Nephron (organoid): Measurements from ENCODE around the gene KHK.

Experiments used
- H3K27ac Mint-ChIP-seq, 3 experiments: 2 replicates each; pipeline ENCODE4 v1.8.0; 2020; ENCODE audit warnings: mixed read lengths in 3 of 3, mild to moderate bottlenecking in 2 of 3, moderate library complexity in 1 of 3
- H3K27me3 Mint-ChIP-seq: 2 replicates; pipeline ENCODE4 v1.8.0; 2021; ENCODE audit warnings: low read depth, mild to moderate bottlenecking, moderate library complexity, mixed read lengths
- H3K36me3 Mint-ChIP-seq: 2 replicates; pipeline ENCODE4 v1.8.0; 2020; ENCODE audit warnings: low read depth, mixed read lengths
- H3K4me1 Mint-ChIP-seq: 2 replicates; pipeline ENCODE4 v1.8.0; 2020; ENCODE audit warnings: mixed read lengths
- H3K4me3 Mint-ChIP-seq, 3 experiments: 2 replicates each; pipeline ENCODE4 v1.8.0; 2020; ENCODE audit warnings: mild to moderate bottlenecking in 3 of 3, mixed read lengths in 3 of 3, moderate library complexity in 2 of 3
- H3K9me3 Mint-ChIP-seq: 2 replicates; pipeline ENCODE4 v1.8.0; 2020; ENCODE audit warnings: mixed read lengths
- CTCF ChIP-seq, 3 experiments: fragments of 200-600 bp; sonication (generic); IDR thresholded peaks; one replicate each; pipeline ENCODE4 v1.5.0; 2021; ENCODE audit warnings: antibody characterized with exemption in 3 of 3; ENCODE audit not compliant: unreplicated experiment in 3 of 3

KHK gene

GRCh38 chr2:27054721-27055120 lies 31.9 kb upstream of the KHK start:
- Mint-ChIP-seq H3K27me3 (peaks cover 4% of the 10 kb centered on the region), H3K9me3 (no peaks in the 10 kb centered on the region), H3K36me3 (peaks cover 52% of the 10 kb centered on the region), H3K27ac (no peak overlapping the region), H3K4me3 (peak overlapping the region; percentile 59 to 92 (median 73)), H3K4me1 (peaks cover 11% of the 10 kb centered on the region)
- TF ChIP-seq CTCF (IDR thresholded peaks at IDR 0.05; ENCODE audit: unreplicated experiment in 3 of 3), result no peak

GRCh38 chr2:27057184-27057583 lies 29.4 kb upstream of the KHK start:
- Mint-ChIP-seq H3K4me1 (peaks cover 8% of the 10 kb centered on the region), H3K4me3 (no peak overlapping the region), H3K9me3 (no peaks in the 10 kb centered on the region), H3K27ac (no peak overlapping the region), H3K27me3 (no peaks in the 10 kb centered on the region), H3K36me3 (peaks cover 58% of the 10 kb centered on the region)
- TF ChIP-seq CTCF (IDR thresholded peaks at IDR 0.05; ENCODE audit: unreplicated experiment in 3 of 3), result no peak

- H3K36me3 Mint-ChIP-seq, result peaks cover 64% of the 10 kb centered on the region
- no peak for TF ChIP-seq CTCF (IDR thresholded peaks at IDR 0.05; ENCODE audit: unreplicated experiment in 3 of 3)
- no peak overlapping the region for H3K27ac Mint-ChIP-seq
- H3K9me3 Mint-ChIP-seq, result no peaks in the 10 kb centered on the region
- H3K4me3 Mint-ChIP-seq, result no peak overlapping the region
- H3K27me3 Mint-ChIP-seq, result no peaks in the 10 kb centered on the region
- H3K4me1 Mint-ChIP-seq, result peaks cover 6% of the 10 kb centered on the region
Observed at GRCh38 chr2:27058210-27058609, 28.4 kb upstream of the KHK start.

- no peak for TF ChIP-seq CTCF (IDR thresholded peaks at IDR 0.05; ENCODE audit: unreplicated experiment in 3 of 3)
- Mint-ChIP-seq H3K27ac (no peak overlapping the region), H3K36me3 (peaks cover 62% of the 10 kb centered on the region), H3K4me1 (peaks cover 5% of the 10 kb centered on the region), H3K27me3 (no peaks in the 10 kb centered on the region), H3K9me3 (no peaks in the 10 kb centered on the region), H3K4me3 (no peak overlapping the region)
Observed at GRCh38 chr2:27059141-27059820, 27.3 kb upstream of the KHK start.

GRCh38 chr2:27060323-27060722 lies 26.2 kb upstream of the KHK start:
- Mint-ChIP-seq H3K27me3 (no peaks in the 10 kb centered on the region), H3K4me1 (peaks cover 6% of the 10 kb centered on the region), H3K4me3 (no peak overlapping the region), H3K27ac (no peak overlapping the region), H3K9me3 (no peaks in the 10 kb centered on the region), H3K36me3 (peaks cover 55% of the 10 kb centered on the region)
- TF ChIP-seq CTCF (IDR thresholded peaks at IDR 0.05; ENCODE audit: unreplicated experiment in 3 of 3), result no peak

GRCh38 chr2:27065128-27065527 lies 21.4 kb upstream of the KHK start:
- Mint-ChIP-seq H3K9me3 (no peaks in the 10 kb centered on the region), H3K4me3 (no peak overlapping the region), H3K36me3 (peaks cover 62% of the 10 kb centered on the region), H3K4me1 (peaks cover 29% of the 10 kb centered on the region), H3K27ac (no peak overlapping the region), H3K27me3 (no peaks in the 10 kb centered on the region)
- no peak for TF ChIP-seq CTCF (IDR thresholded peaks at IDR 0.05; ENCODE audit: unreplicated experiment in 3 of 3)
